Measurements from ENCODE around the gene ALG13. TPM values are rescaled to one million over a fixed set of nuclear protein-coding genes. Genes with fewer than 3 reads are reported as not detected.

The ALG13 gene
- total RNA-seq, 1 donor: 56.5 TPM

DNA sequence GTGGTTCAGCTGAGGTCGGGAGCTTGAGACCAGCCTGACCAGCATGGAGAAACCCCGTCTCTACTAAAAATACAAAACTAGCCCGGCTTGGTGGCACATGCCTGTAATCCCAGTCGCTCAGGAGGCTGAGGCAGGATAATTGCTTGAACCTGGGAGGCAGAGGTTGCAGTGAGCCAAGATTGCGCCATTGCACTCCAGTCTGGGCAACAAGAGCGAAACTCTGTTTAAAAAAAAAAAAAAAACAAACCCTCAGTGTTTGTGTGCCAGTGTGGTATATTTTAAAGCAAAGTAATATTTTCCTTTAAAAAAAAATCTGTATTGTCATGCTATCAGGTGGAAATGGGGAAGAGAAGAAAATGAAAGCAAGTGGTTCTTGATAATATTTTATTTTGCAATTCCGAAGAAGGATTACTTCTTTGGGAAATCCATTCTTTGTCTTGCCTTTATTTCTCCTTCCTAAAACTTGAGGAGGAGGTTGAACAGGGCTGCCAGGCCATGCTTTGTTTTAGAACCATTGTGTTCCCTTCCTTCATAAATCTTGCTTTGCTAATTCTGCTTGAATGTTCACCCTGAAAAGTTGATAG lies 14.4 kb downstream of the ALG13 start:
- TF ChIP-seq, protein P1, sequence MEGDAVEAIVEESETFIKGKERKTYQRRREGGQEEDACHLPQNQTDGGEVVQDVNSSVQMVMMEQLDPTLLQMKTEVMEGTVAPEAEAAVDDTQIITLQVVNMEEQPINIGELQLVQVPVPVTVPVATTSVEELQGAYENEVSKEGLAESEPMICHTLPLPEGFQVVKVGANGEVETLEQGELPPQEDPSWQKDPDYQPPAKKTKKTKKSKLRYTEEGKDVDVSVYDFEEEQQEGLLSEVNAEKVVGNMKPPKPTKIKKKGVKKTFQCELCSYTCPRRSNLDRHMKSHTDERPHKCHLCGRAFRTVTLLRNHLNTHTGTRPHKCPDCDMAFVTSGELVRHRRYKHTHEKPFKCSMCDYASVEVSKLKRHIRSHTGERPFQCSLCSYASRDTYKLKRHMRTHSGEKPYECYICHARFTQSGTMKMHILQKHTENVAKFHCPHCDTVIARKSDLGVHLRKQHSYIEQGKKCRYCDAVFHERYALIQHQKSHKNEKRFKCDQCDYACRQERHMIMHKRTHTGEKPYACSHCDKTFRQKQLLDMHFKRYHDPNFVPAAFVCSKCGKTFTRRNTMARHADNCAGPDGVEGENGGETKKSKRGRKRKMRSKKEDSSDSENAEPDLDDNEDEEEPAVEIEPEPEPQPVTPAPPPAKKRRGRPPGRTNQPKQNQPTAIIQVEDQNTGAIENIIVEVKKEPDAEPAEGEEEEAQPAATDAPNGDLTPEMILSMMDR (IDR thresholded peaks at IDR 0.05; ENCODE audit: insufficient read depth, low read length): no peak
- no peak overlapping the region for H3K4me3 ChIP-seq (ENCODE audit: low read depth, low read length)
- no peak for DNase-seq (ENCODE audit: low read depth)

DNA sequence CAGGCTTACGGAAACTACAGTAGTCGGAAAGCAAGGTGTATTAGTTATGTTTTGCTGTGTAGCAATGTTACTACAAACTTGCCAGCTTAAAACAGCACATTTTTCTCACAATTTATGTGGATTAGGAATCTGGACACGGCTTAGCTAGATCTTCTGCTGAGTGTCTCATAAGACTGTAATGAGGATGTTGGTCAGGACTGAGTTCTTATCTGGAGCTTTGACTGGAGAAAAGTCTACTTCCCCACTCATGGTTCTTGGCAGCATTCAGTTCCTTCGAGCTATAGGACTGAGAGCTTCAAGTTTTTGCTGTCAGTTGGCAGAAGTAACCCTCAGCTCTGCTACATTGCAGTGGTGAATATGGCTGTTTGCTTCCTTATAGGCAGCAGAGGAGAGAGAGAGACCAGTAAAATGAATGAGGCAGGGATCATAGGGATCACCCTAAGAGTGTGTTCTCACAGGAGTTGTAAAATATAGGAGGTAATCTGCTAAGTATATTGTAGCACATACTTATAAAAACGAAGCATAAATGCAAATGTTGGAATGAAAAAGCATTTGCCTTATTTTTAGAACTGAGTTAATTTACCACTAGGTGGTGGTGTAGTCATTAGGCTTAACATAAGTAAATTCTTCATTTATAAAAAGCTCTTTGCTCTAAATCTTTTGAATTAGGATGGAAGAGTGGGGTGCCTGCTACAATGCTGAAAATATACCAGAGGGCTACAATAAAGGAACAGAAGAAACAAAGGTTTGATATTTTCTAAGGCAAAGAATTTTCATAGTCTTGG lies 38.6 kb downstream of the ALG13 start:
- TF ChIP-seq, protein P1 (IDR thresholded peaks at IDR 0.05; ENCODE audit: insufficient read depth, low read length): no peak
- DNase-seq (ENCODE audit: low read depth): peak; percentile 51

DNA sequence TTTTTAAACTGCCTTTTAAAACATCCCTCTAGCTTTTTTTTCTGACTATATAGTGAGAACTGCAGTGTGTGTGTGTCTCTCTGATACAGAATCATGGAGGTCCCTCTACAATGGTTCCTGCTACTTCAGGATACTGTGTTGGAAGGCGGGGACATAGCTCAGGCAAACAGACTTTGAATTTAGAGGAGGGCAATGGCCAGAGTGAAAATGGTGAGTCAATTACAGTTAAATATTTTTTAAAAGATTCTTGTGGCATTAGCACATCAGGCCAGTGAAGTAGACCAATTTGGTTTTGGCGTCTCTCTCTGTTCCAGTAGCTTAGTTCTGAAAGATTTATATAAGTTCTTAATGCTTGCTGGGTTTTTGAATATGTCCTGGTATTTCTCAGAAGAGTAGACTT lies 47.1 kb downstream of the ALG13 start:
- no peak for DNase-seq (ENCODE audit: low read depth)
- TF ChIP-seq, protein P1 (IDR thresholded peaks at IDR 0.05; ENCODE audit: insufficient read depth, low read length): no peak
- H3K4me3 ChIP-seq (ENCODE audit: low read depth, low read length): no peak overlapping the region

More for the DNA sequence above, 38.6 kb downstream of the ALG13 start:
- no peak overlapping the region for H3K4me3 ChIP-seq (ENCODE audit: low read depth, low read length)

DNA sequence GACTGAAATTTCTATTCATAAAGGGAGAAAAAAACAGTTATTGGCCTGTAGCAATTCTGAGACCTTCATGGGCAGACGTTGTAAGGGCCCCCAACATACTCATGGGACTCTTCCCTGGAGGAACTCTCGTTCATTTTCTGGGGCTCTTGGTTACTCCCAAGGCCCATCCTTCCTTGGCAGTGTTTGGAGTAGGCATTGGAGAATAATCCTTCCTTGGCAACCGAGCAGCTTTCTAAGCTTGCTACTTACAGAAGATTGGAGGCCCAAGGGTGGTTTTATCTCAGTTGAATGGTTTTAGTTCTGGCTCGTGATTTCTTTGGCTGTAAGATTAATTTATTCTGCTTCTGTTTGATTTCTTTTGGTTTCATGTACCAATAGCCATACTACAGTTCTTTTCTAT lies 50.4 kb downstream of the ALG13 start:
- TF ChIP-seq, protein P1 (IDR thresholded peaks at IDR 0.05; ENCODE audit: insufficient read depth, low read length): no peak
- no peak overlapping the region for H3K4me3 ChIP-seq (ENCODE audit: low read depth, low read length)
- no peak for DNase-seq (ENCODE audit: low read depth)

DNA sequence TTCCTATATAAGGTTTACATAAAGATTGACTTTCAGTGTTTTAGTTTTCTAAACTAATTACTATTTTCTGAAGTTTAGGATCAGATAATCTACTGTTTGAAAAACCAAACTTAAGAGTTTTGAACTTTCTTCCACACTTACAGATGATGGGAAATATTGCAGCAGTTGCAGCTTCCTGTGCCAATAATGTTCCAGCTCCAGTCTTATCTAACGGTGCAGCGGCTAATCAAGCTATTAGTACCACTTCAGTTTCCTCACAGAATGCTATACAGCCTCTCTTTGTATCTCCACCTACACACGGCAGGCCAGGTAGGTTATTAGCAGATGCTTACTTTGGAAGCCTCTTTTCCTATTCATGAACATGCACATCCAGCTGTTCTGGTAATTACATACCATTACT lies 55.6 kb downstream of the ALG13 start:
- TF ChIP-seq, protein P1 (IDR thresholded peaks at IDR 0.05; ENCODE audit: insufficient read depth, low read length): no peak

DNA sequence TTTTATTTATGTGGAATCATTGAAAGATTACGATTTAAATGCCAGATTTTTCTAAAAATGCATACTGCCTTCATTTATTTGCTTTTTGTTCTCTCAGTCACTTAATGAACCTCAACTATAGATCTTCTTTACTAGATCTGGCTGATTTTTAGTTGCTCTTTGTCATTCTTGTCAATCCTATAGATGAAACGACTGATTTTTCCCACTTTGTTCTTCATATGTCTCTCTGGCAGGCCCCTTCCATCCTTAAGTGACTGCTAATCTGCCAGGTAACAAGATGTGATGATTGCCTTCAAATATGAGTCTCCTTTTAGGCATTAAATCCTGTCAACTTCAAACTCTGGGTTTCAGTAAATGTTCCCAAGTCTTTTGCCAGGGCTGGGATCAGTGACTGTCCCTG lies 61.0 kb downstream of the ALG13 start:
- no peak overlapping the region for H3K4me3 ChIP-seq (ENCODE audit: low read depth, low read length)
- DNase-seq (ENCODE audit: low read depth): no peak
- TF ChIP-seq, protein P1 (IDR thresholded peaks at IDR 0.05; ENCODE audit: insufficient read depth, low read length): no peak

More for the DNA sequence above, 55.6 kb downstream of the ALG13 start:
- DNase-seq (ENCODE audit: low read depth): no peak
- H3K4me3 ChIP-seq (ENCODE audit: low read depth, low read length): no peak overlapping the region
